ENCODE data around the gene OTUB2.

Gene OTUB2

DNA sequence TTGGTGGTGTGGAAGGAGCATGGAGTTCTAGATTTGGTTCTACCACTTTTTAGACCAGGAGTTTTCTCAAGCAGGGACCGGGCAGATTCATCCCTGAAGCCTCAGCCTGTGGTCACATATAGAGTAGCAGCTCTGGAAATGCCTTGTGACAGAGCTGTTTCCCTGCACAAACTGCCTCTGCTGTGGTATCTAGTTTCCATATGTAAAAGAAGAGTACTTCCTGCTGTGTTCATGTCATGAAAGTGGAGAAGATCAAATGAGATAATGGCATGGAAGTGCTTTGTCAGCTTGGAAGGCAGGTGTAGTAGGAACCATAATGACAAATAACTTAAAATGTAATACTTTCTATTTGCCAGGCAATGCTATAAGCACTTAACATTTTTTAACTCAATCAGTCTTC lies 26.1 kb downstream of the OTUB2 start:
- TF ChIP-seq, protein P1, sequence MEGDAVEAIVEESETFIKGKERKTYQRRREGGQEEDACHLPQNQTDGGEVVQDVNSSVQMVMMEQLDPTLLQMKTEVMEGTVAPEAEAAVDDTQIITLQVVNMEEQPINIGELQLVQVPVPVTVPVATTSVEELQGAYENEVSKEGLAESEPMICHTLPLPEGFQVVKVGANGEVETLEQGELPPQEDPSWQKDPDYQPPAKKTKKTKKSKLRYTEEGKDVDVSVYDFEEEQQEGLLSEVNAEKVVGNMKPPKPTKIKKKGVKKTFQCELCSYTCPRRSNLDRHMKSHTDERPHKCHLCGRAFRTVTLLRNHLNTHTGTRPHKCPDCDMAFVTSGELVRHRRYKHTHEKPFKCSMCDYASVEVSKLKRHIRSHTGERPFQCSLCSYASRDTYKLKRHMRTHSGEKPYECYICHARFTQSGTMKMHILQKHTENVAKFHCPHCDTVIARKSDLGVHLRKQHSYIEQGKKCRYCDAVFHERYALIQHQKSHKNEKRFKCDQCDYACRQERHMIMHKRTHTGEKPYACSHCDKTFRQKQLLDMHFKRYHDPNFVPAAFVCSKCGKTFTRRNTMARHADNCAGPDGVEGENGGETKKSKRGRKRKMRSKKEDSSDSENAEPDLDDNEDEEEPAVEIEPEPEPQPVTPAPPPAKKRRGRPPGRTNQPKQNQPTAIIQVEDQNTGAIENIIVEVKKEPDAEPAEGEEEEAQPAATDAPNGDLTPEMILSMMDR (IDR thresholded peaks at IDR 0.05; ENCODE audit: low read depth, low read length, missing control alignments): no peak
- no peak for DNase-seq (ENCODE audit: extremely low read depth, low read depth)
- H3K4me3 ChIP-seq (replicated peaks; ENCODE audit: low read depth, low read length): no peak overlapping the region

DNA sequence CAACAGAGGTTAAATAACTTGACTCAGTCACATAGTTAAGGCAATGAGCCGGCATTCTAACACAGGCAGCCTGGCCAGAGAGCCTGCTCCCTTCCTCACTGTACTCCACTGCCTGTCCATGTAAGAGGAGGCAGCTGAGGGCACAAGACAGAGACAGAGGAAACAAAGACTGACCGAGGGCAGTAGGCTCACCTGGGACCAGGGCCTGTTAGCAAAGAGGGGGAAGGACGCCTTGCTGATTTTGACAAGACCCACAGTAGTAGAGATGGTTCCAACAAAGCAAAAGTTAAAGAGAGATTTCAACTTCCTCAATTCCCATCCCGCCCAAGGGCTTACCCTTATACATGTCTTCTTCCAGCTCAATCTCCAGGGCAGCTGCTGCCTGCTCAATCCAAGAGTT lies 26.5 kb downstream of the OTUB2 start:
- no peak for DNase-seq (ENCODE audit: extremely low read depth, low read depth)
- TF ChIP-seq, protein P1 (IDR thresholded peaks at IDR 0.05; ENCODE audit: low read depth, low read length, missing control alignments): no peak
- no peak overlapping the region for H3K4me3 ChIP-seq (replicated peaks; ENCODE audit: low read depth, low read length)

DNA sequence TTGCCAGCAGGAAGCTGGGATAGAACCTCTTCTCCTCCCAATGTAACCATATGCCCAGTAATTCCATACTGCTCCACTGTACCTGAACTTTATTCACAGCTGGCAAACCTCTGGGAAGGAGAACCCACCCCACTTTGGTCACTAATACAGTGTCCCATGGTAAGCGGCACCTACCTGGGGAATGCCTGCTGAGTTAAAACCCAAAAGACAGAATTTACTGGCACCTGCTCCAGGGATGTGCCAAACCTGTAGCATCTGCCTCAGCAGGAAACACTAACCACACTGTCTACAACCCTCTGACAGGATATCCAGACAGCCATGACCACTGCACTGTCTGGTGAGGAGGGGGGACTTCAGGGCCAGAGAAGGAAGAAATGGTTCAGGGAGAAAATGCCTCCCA lies 28.3 kb downstream of the OTUB2 start:
- H3K4me3 ChIP-seq (replicated peaks; ENCODE audit: low read depth, low read length): no peak overlapping the region
- TF ChIP-seq, protein P1 (IDR thresholded peaks at IDR 0.05; ENCODE audit: low read depth, low read length, missing control alignments): no peak
- DNase-seq (ENCODE audit: extremely low read depth, low read depth): no peak

DNA sequence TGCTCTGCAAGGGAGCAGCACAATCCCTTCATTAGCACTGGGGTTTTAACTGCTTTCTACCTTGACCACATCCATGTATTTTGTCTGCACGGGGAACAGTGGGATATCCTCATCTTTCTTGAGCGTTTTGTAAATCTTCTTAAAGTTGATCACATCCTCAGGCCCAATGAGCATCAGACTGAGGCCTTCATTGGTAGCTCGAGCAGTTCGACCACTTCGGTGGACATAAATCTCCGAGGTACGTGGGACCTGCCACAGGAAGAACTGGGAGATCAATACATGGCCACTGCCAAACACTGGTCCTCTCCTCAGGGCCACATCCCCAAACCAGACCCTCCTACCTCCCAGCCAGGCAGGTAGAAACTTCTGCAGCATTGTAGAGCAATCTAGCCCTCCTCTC lies 28.8 kb downstream of the OTUB2 start:
- no peak for DNase-seq (ENCODE audit: extremely low read depth, low read depth)
- TF ChIP-seq, protein P1 (IDR thresholded peaks at IDR 0.05; ENCODE audit: low read depth, low read length, missing control alignments): no peak
- H3K4me3 ChIP-seq (replicated peaks; ENCODE audit: low read depth, low read length): no peak overlapping the region

DNA sequence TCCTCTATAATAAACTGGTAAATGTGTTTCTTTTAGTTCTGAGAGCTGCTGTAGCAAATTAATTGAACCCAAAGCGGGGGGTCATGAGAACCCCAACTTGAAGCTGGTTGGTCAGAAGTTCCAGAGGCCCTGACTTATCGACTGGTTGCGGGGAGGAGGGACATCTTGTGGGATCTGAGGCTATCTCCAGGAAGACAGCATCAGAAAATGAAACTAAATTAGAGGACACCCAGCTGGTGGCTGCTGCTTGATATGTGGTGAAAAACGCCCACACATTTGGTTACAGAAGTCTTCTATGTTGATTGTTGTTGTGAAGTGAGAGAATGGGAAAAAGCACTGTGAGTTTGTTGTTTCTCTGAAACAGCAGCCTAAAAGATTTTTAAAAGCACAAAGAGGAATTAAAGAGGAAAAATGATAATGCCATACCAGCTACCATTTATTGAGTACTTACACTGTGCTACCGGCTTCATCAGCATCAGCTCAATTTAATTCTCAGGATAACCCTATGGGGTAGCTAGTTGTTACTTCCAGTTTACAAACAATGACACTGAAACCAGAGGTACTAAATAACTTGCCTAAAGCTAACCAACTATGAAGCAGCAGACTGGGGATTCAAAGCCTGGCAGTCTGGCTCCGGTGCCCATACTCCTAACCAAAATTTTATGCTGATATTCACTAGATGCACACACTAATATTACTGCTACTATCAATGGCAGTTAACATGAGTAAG lies 30.6 kb downstream of the OTUB2 start:
- no peak overlapping the region for H3K4me3 ChIP-seq (replicated peaks; ENCODE audit: low read depth, low read length)
- TF ChIP-seq, protein P1 (IDR thresholded peaks at IDR 0.05; ENCODE audit: low read depth, low read length, missing control alignments): no peak
- DNase-seq (ENCODE audit: extremely low read depth, low read depth): no peak

DNA sequence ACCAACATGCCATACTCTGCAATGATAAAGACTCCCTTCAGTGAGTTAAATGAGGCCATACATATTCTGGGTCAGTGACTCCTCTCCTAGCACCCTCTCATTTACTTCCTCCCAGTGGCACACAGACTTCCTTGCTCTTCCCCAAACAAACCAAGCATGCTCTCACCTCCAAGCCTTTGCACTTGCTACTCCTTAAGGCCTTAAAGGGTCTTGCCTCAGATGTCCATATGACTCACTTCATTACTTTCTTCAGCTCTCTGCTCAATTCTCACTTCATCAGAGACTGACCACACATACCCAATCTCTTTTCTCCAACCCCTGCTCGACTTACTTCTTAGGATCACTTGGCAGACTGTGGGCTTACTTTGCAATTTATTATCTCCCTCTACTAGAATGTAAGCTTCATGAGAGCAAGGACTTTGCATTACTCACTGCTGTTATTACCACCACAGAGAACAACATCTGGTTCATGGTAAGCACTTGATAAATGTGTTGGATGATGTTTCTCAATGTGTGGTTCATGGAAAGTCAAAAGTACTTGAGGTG lies 32.1 kb downstream of the OTUB2 start:
- DNase-seq (ENCODE audit: extremely low read depth, low read depth): no peak
- no peak overlapping the region for H3K4me3 ChIP-seq (replicated peaks; ENCODE audit: low read depth, low read length)

More for the DNA sequence above, 32.1 kb downstream of the OTUB2 start:
- TF ChIP-seq, protein P1 (IDR thresholded peaks at IDR 0.05; ENCODE audit: low read depth, low read length, missing control alignments): no peak
